PFSK-1 (cell line): ENCODE measurements around the gene GTSF1L.

Experiments
- POLR2AphosphoS5 ChIP-seq: IDR thresholded peaks from 2 replicates; pipeline ENCODE4 v1.6.1; 2012; ENCODE audit warnings: low read depth, mild to moderate bottlenecking, control low read depth, low read length, moderate library complexity
- REST ChIP-seq, 2 experiments: IDR thresholded peaks; 2 replicates each; pipeline versions ENCODE4 v1.6.1 to v1.8.0; 2011 to 2012; ENCODE audit warnings: low read depth in 2 of 2, low read length in 2 of 2, control low read depth in 1 of 2, inconsistent platforms in 1 of 2, mild to moderate bottlenecking in 1 of 2, moderate library complexity in 1 of 2; ENCODE audit not compliant: insufficient read depth in 1 of 2
- SIN3A ChIP-seq: IDR thresholded peaks from 2 replicates; pipeline ENCODE4 v1.6.1; 2012; ENCODE audit warnings: mild to moderate bottlenecking, low read length, moderate library complexity, borderline replicate concordance; ENCODE audit not compliant: insufficient read depth
- TAF1 ChIP-seq: IDR thresholded peaks from 2 replicates; pipeline ENCODE4 v1.6.1; 2012; ENCODE audit warnings: low read length, control low read depth, borderline replicate concordance; ENCODE audit not compliant: insufficient read depth

DNA sequence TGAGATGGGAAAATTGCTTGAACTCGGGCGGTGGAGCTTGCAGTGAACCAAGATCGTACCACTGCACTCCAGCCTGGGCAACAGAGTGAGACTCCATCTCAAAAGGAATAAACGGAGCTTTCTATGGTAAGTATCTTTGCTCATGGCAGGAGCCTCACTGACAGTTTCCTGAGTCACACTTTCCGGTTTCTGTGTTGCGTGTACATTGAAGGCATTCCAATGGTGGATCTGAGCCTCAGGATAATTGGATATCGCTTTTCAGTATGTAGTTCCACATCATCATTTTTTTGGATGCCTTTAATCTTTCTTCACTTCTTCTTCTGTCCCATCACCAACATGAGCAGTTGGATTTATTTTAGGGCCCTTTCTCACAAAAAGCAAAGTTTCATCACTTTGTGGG is 28.6 kb upstream of the GTSF1L start:
- TF ChIP-seq TAF1 (no peak), REST (IDR thresholded peaks at IDR 0.05; ENCODE audit: insufficient read depth in 1 of 2, low read depth in 2 of 2, low read length in 2 of 2) (no peak), POLR2AphosphoS5 (no peak), SIN3A (no peak)
